ENCODE data around the gene PSD2. TPM values are rescaled to one million over a fixed set of nuclear protein-coding genes. Genes with fewer than 3 reads are reported as not detected.

PSD2 gene
- total RNA-seq, 1 donor from 2014 or later: 0.14 TPM

DNA sequence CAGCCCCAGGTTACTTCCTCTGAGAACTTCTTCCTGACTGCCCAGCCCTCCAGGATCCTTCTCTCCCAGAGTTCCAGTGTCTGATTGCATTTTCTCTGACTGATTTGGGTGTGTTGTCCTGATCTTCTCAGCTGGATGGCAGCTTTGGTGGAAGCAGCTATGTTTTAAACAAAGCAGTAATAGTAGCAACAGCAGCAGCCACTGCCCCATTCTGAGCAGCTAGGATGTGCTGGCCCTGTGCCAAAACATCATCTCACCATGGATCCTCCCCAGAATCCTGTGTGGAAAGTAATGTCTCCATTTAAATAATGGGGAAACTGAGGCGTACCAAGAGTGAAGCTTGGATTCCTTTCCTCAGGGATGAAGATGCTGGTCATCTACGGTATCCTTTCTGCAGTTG, 46.4 kb upstream of the PSD2 start:
- no peak for DNase-seq (ENCODE audit: low spot score, unreplicated experiment)
- Mint-ChIP-seq H3K4me1 (ENCODE audit: low read depth) (peaks cover 24% of the 10 kb centered on the region), H3K36me3 (ENCODE audit: insufficient read depth) (no peaks in the 10 kb centered on the region), H3K27me3 (peaks cover 73% of the 10 kb centered on the region), H3K9me3 (ENCODE audit: low read depth) (no peaks in the 10 kb centered on the region), H3K27ac (no peak overlapping the region), H3K4me3 (ENCODE audit: low read depth) (peak overlapping the region; percentile 26)
- no peak for TF ChIP-seq CTCF (IDR thresholded peaks at IDR 0.05; ENCODE audit: unreplicated experiment)

DNA sequence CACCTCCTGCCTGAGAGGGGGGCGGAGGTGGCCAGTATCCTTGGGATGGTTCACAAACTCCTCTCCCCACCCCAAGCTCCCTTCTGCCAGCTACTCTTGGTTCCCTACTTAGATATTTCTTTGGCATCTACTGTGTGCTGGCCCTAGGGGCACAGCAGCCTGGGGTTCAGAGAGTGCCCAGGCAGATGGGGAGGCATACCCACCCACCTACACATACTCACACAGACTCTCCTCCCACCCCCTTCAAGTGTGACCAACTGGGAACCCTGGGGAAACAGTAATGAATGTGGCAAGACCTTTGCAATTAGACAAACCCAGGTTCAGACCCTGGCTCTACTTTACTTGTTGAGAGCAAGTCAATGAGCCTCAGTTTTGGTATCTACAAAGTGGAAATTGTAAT, 44.4 kb upstream of the PSD2 start:
- H3K27me3 Mint-ChIP-seq: peaks cover 72% of the 10 kb centered on the region
- TF ChIP-seq CTCF (IDR thresholded peaks at IDR 0.05; ENCODE audit: unreplicated experiment): no peak
- no peaks in the 10 kb centered on the region for H3K9me3 Mint-ChIP-seq (ENCODE audit: low read depth)
- no peak for DNase-seq (ENCODE audit: low spot score, unreplicated experiment)
- no peak overlapping the region for H3K4me3 Mint-ChIP-seq (ENCODE audit: low read depth)
- peaks cover 24% of the 10 kb centered on the region for H3K4me1 Mint-ChIP-seq (ENCODE audit: low read depth)
- H3K27ac Mint-ChIP-seq: no peak overlapping the region
- no peaks in the 10 kb centered on the region for H3K36me3 Mint-ChIP-seq (ENCODE audit: insufficient read depth)

DNA sequence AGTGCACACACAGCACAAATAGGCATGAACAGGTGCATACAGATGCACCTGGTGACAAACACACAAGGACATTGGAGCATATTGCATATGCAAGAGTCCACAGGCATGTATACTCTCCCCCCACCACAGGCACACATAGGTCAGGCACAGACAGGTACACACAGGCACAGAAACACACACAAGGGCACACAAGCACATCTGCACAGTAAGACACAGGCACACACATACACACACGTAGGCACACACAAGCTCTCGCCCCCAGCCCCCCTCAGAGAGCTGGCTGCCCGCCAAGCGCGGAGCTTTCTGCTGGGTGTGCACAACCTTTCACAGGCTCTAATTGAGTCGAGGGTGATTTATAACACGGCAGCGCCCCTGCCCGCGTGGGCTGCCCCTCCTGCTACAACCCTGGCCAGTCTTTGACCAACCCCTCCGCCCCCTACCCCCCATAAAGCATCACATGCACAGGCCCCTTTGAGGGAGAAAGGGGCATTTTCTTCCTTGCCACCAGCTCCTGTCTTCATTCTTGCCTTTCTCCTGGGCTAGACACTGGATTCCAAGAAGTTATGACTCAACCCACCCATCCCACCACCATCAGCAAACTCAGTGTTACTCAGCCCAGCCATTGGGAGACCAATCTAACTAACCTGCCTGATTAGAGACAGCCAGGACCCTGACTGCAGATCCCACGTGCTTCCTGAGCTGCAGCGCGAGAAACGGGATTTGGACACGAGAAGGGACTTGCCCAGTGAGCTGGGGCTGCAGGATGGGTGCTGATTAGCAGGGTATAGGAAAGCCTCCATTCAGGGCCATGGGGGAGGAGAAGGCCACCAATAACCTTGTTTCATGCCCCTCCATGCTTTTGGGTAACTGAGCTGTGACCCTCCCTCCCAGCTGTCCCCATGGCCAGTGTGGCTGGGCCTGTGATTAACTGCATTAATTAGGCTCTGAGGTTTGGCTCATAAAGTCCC, 42.8 kb upstream of the PSD2 start:
- no peak for DNase-seq (ENCODE audit: low spot score, unreplicated experiment)
- H3K9me3 Mint-ChIP-seq (ENCODE audit: low read depth): no peaks in the 10 kb centered on the region
- H3K27me3 Mint-ChIP-seq: peaks cover 78% of the 10 kb centered on the region
- no peaks in the 10 kb centered on the region for H3K36me3 Mint-ChIP-seq (ENCODE audit: insufficient read depth)
- H3K4me1 Mint-ChIP-seq (ENCODE audit: low read depth): peaks cover 21% of the 10 kb centered on the region
- no peak overlapping the region for H3K27ac Mint-ChIP-seq
- no peak for TF ChIP-seq CTCF (IDR thresholded peaks at IDR 0.05; ENCODE audit: unreplicated experiment)
- H3K4me3 Mint-ChIP-seq (ENCODE audit: low read depth): no peak overlapping the region

DNA sequence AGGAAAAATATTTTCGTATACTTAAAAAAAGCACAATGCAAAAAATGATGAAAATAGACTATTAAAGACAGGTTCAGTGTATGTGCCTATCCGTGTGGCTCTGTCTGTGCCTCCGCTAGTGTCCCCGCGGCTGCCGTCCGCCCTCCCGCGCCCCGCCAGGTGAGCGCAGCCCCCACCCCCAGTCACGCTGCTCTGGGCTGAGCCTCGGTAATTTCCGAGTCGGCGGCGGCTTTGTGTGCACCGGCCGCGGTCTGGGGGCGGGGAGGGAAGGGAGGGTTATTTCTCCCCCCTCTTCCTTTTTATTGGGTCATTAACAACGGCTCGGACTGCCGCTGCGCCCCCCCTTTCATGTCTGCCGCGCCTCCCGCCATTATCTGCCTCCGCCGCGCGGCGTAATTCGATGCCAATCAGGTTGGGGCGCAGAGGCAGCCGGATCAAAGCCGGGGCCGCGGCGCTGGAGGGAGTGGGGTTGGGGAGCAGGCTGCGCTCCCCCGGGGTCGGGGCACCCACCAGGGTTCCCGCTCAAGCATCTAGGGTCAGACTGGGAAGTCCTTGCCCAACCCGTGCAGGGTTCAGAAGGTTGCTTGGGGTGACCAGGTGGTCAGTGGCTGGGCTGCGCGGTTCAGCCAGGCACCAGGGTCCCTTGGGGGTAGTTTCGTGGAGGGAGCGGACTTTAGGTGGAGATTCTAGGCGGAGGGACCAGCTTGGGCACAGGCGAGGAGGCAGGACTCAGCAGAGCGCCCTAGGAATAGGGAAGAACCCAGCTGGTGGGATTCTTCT, 39.5 kb upstream of the PSD2 start:
- Mint-ChIP-seq H3K27ac (no peak overlapping the region), H3K27me3 (peaks cover 66% of the 10 kb centered on the region), H3K4me1 (ENCODE audit: low read depth) (peaks cover 21% of the 10 kb centered on the region), H3K9me3 (ENCODE audit: low read depth) (no peaks in the 10 kb centered on the region), H3K4me3 (ENCODE audit: low read depth) (peak overlapping the region; percentile 55), H3K36me3 (ENCODE audit: insufficient read depth) (no peaks in the 10 kb centered on the region)
- TF ChIP-seq CTCF (IDR thresholded peaks at IDR 0.05; ENCODE audit: unreplicated experiment): no peak
- DNase-seq (ENCODE audit: low spot score, unreplicated experiment): no peak

DNA sequence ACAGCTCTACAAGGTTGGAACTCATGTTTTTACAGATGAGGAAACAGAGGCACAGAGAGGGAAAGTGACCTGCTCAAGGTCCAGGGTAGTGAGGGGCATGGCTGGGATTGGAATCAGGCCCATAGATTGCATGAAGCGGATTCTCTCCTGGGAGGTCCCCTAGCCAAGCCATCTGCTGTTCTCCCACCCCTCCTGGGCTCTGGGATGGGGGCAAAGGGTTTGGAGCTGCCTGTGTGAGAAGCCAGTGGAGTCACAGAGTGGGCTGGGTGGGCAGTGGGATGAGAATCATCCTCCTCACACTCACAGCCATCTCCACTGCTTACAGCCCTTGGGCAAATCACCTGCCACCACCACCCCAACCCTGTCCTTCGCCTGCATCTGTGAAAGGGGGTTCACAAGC, 38.6 kb upstream of the PSD2 start:
- no peak for DNase-seq (ENCODE audit: low spot score, unreplicated experiment)
- Mint-ChIP-seq H3K9me3 (ENCODE audit: low read depth) (no peaks in the 10 kb centered on the region), H3K36me3 (ENCODE audit: insufficient read depth) (no peaks in the 10 kb centered on the region), H3K27me3 (peaks cover 64% of the 10 kb centered on the region), H3K4me1 (ENCODE audit: low read depth) (peaks cover 23% of the 10 kb centered on the region), H3K4me3 (ENCODE audit: low read depth) (no peak overlapping the region), H3K27ac (no peak overlapping the region)
- TF ChIP-seq CTCF (IDR thresholded peaks at IDR 0.05; ENCODE audit: unreplicated experiment): no peak
